B cell (primary cell): ENCODE measurements around the gene ALDH1B1. TPM values are rescaled to one million over a fixed set of nuclear protein-coding genes. Genes with fewer than 3 reads are reported as not detected.

ENCODE experiments used
- ATAC-seq: fragments of 200-7000 bp; cut with Tn5 transposase; one replicate; pipeline ENCODE4 v1.10.0; 2021; ENCODE audit warnings: low read depth, mild to moderate bottlenecking, moderate number of reproducible peaks, moderate library complexity
- CTCF ChIA-PET: fragments of 350-600 bp; sonication (Branson Sonifier 250); formaldehyde crosslinking; loops from one replicate; lab custom pipeline; 2021; ENCODE audit warnings: antibody characterized with exemption, inconsistent platforms; lab: Charles Lee
- POLR2A ChIA-PET: fragments of 350-600 bp; sonication (Branson Sonifier 250); formaldehyde crosslinking; loops from one replicate; lab custom pipeline; 2021; ENCODE audit warnings: antibody characterized with exemption; lab: Charles Lee
- DNase-seq: peaks from one replicate; pipeline ENCODE4 v3.0.0; 2013
- H2AFZ ChIP-seq: 2 replicates; pipeline ENCODE4 v1.6.1; 2012; ENCODE audit warnings: mild to moderate bottlenecking, low read depth, low read length; ENCODE audit not compliant: insufficient read depth, poor library complexity, severe bottlenecking
- H3K27ac ChIP-seq, 2 donors: 1 replicate in 1 of 2; 2 replicates in 1 of 2; pipeline ENCODE4 v1.5.1; 2012 to 2013; ENCODE audit warnings: low read length in 2 of 2, mild to moderate bottlenecking in 2 of 2, moderate library complexity in 1 of 2
- H3K27me3 ChIP-seq, 4 experiments: fragments of 200-600 bp in 1 of 4; sonication (generic) in 1 of 4; replicated peaks in 1 of 4; 1 replicate in 2 of 4; 2 replicates in 2 of 4; pipeline versions ENCODE4 v1.6.1 to v1.7.0; 2013 to 2016; ENCODE audit warnings: low read length in 3 of 4, mild to moderate bottlenecking in 2 of 4, mixed read lengths in 1 of 4, moderate library complexity in 1 of 4; ENCODE audit not compliant: insufficient read depth in 4 of 4, control insufficient read depth in 3 of 4; ENCODE audit errors: control extremely low read depth in 1 of 4
- H3K36me3 ChIP-seq, 2 experiments: replicated peaks in 1 of 2; 1 replicate in 1 of 2; 2 replicates in 1 of 2; pipeline versions ENCODE4 v1.6.1 to v1.7.1; 2013; ENCODE audit warnings: low read length in 1 of 2; ENCODE audit not compliant: insufficient read depth in 2 of 2, control insufficient read depth in 1 of 2; ENCODE audit errors: control extremely low read depth in 1 of 2, extremely low read depth in 1 of 2
- H3K4me1 ChIP-seq, 2 donors: fragments of 200-600 bp in 1 of 2; sonication (generic) in 1 of 2; 1 replicate in 1 of 2; 2 replicates in 1 of 2; pipeline versions ENCODE4 v1.5.1 to v1.6.1; 2013 to 2017; ENCODE audit warnings: low read length in 2 of 2; ENCODE audit not compliant: control insufficient read depth in 2 of 2, insufficient read depth in 2 of 2
- H3K4me2 ChIP-seq: replicated peaks from 2 replicates; pipeline ENCODE3; 2012; ENCODE audit warnings: mild to moderate bottlenecking, low read depth, low read length; ENCODE audit not compliant: poor library complexity, severe bottlenecking
- H3K4me3 ChIP-seq, 5 experiments: fragments of 200-600 bp in 1 of 5; sonication (generic) in 1 of 5; 1 replicate in 3 of 5; 2 replicates in 2 of 5; pipeline versions ENCODE4 v1.5.1 to v1.7.0; 2011 to 2016; ENCODE audit warnings: low read length in 4 of 5, mild to moderate bottlenecking in 4 of 5, low read depth in 2 of 5, control low read depth in 1 of 5, moderate library complexity in 1 of 5; ENCODE audit not compliant: insufficient read depth in 1 of 5; ENCODE audit errors: control extremely low read depth in 1 of 5, extremely low read depth in 1 of 5
- H3K79me2 ChIP-seq: fragments of 200-600 bp; sonication (generic); one replicate; pipeline ENCODE4 v1.6.0; 2016; ENCODE audit warnings: low read length; ENCODE audit not compliant: control insufficient read depth, insufficient read depth
- H3K9ac ChIP-seq: fragments of 200-600 bp; sonication (generic); 2 replicates; pipeline ENCODE4 v1.6.1; 2017; ENCODE audit warnings: mild to moderate bottlenecking, low read length, moderate library complexity
- H3K9me3 ChIP-seq, 3 donors: one replicate each; pipeline versions ENCODE4 v1.6.1 to v1.7.1; 2013; ENCODE audit warnings: low read length in 2 of 3; ENCODE audit not compliant: control insufficient read depth in 2 of 3, insufficient read depth in 1 of 3; ENCODE audit errors: control extremely low read depth in 1 of 3
- H4K20me1 ChIP-seq: 2 replicates; pipeline ENCODE4 v1.6.0; 2012; ENCODE audit warnings: mild to moderate bottlenecking, low read length; ENCODE audit not compliant: insufficient read depth, control insufficient read depth, poor library complexity, severe bottlenecking
- H3K27ac Mint-ChIP-seq: one replicate; pipeline ENCODE4 v1.8.0; 2021; ENCODE audit warnings: mixed read lengths
- H3K27me3 Mint-ChIP-seq: one replicate; pipeline ENCODE4 v1.8.0; 2021; ENCODE audit warnings: mixed read lengths
- H3K4me1 Mint-ChIP-seq: one replicate; pipeline ENCODE4 v1.8.0; 2021; ENCODE audit warnings: mixed read lengths
- H3K4me3 Mint-ChIP-seq: one replicate; pipeline ENCODE4 v1.8.0; 2021; ENCODE audit warnings: mixed read lengths
- H3K9me3 Mint-ChIP-seq: one replicate; pipeline ENCODE4 v1.8.0; 2022; ENCODE audit warnings: mixed read lengths; ENCODE audit not compliant: insufficient read depth
- EZH2 ChIP-seq: IDR thresholded peaks from 2 replicates; pipeline ENCODE4 v1.6.1; 2012; ENCODE audit warnings: borderline replicate concordance, low read depth, mild to moderate bottlenecking, moderate library complexity, low read length; ENCODE audit not compliant: insufficient read depth, poor library complexity, severe bottlenecking
- WGBS: methylation state at CpG from one replicate; pipeline ENCODE4 v1.1.5; 2013; ENCODE audit warnings: missing lambda C conversion rate; ENCODE audit not compliant: insufficient coverage; 5-methylcytosine and 5-hydroxymethylcytosine counted together
- intact Hi-C: fragments of 100-400 bp; cut with micrococcal nuclease; formaldehyde crosslinking; loops from one replicate; pipeline ENCODE4 v1.10.0; 2022
- polyA plus RNA-seq: library from polyadenylated mRNA; depleted of rRNA; stranded (reverse); fragments of >200 nt; gene quantifications from 2 replicates; pipeline ENCODE4 v1.2.3, GENCODE V29; 2012
- total RNA-seq, 2 donors: library from RNA; stranded (reverse); fragments of 120-200 nt in 1 of 2; gene quantifications; 1 replicate in 1 of 2; 2 replicates in 1 of 2; pipeline versions ENCODE4 v1.2.3 to v1.2.4, GENCODE V29; 2013 to 2022
- TF ChIP-seq, protein P1 (sequence below): fragments of 200-600 bp; IDR thresholded peaks from one replicate; pipeline ENCODE4 v1.8.0; 2022; ENCODE audit warnings: antibody characterized with exemption, mild to moderate bottlenecking

Gene ALDH1B1
- total and polyA plus RNA-seq, 2 donors (not counting 1 experiment from before 2014, with no cell fraction given): 0.81 to 4.8 TPM

DNA sequence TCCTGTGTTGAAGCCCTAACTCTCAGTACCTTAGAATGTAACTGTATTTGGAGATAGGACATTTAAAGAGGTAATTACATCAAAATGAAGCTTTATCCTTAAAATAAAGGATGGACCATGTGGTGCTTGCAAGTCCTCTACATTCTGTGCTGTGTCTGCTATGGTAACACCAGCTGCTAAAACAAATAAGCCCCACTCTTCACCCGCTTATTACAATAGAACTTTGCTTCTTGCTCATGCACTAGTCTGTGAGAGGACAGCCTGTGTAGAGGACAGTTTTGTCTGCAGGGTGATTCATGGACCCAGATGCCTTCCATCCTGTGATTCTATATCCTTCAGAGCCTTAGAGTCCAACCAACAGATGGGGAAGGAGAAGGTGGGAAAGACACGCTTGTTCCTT, 44.2 kb downstream of the ALDH1B1 start:
- TF ChIP-seq, protein P1, sequence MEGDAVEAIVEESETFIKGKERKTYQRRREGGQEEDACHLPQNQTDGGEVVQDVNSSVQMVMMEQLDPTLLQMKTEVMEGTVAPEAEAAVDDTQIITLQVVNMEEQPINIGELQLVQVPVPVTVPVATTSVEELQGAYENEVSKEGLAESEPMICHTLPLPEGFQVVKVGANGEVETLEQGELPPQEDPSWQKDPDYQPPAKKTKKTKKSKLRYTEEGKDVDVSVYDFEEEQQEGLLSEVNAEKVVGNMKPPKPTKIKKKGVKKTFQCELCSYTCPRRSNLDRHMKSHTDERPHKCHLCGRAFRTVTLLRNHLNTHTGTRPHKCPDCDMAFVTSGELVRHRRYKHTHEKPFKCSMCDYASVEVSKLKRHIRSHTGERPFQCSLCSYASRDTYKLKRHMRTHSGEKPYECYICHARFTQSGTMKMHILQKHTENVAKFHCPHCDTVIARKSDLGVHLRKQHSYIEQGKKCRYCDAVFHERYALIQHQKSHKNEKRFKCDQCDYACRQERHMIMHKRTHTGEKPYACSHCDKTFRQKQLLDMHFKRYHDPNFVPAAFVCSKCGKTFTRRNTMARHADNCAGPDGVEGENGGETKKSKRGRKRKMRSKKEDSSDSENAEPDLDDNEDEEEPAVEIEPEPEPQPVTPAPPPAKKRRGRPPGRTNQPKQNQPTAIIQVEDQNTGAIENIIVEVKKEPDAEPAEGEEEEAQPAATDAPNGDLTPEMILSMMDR: no peak
- no peak for TF ChIP-seq EZH2
- DNase-seq: no peak
- Mint-ChIP-seq H3K4me1 (no peaks in the 10 kb centered on the region), H3K4me3 (no peak overlapping the region), H3K9me3 (no peaks in the 10 kb centered on the region), H3K27ac (no peak overlapping the region), H3K27me3 (peaks cover 30% of the 10 kb centered on the region)
- Histone ChIP-seq H3K9me3 (no peaks in the 10 kb centered on the region), H3K4me2 (no peak overlapping the region), H3K4me3 (no peak overlapping the region), H2AFZ (no peak overlapping the region), H3K27ac (no peak overlapping the region), H3K36me3 (no peaks in the 10 kb centered on the region), H3K4me1 (peaks cover 0 to 6% of the 10 kb centered on the region in 2 donors), H3K9ac (no peak overlapping the region), H3K79me2 (no peaks in the 10 kb centered on the region), H4K20me1 (no peaks in the 10 kb centered on the region), H3K27me3 (peaks cover 0 to 17% (median 0%) of the 10 kb centered on the region in 4 experiments)
- POLR2A ChIA-PET: no interaction called here
- no peak for ATAC-seq
- intact Hi-C loops: no loop called here
- CTCF ChIA-PET: interaction anchor here (1.0 kb wide), 1 partner anchor 523 kb away, joined by 3 read pairs; no protein-coding TSS in a partner anchor
- 100% methylated on average over 1 of the region's 2 CpGs for WGBS

- ATAC-seq (no peak), DNase-seq (no peak)
- H3K27ac Mint-ChIP-seq: no peak overlapping the region
- no peaks in the 10 kb centered on the region for H4K20me1 ChIP-seq
- no peak overlapping the region for H2AFZ ChIP-seq
- no peak overlapping the region for H3K27ac ChIP-seq
- H3K27me3 Mint-ChIP-seq: peaks cover 28% of the 10 kb centered on the region
- H3K9ac ChIP-seq: no peak overlapping the region
- CTCF ChIA-PET: interaction anchor here (1.0 kb wide), 1 partner anchor 524 kb away, joined by 3 read pairs; no protein-coding TSS in a partner anchor
- H3K4me3 Mint-ChIP-seq: no peak overlapping the region
- no peaks in the 10 kb centered on the region for H3K9me3 Mint-ChIP-seq
- H3K4me2 ChIP-seq: no peak overlapping the region
- H3K4me1 Mint-ChIP-seq: no peaks in the 10 kb centered on the region
- H3K4me3 ChIP-seq: no peak overlapping the region
- POLR2A ChIA-PET: no interaction called here
- no peaks in the 10 kb centered on the region for H3K36me3 ChIP-seq
- no peaks in the 10 kb centered on the region for H3K9me3 ChIP-seq
- H3K4me1 ChIP-seq: peaks cover 0 to 6% of the 10 kb centered on the region in 2 donors
- intact Hi-C loops: no loop called here
- no peaks in the 10 kb centered on the region for H3K79me2 ChIP-seq
- TF ChIP-seq, protein P1: no peak
- WGBS: 74% methylated on average over 11 of the region's 11 CpGs
- H3K27me3 ChIP-seq: peaks cover 0 to 14% (median 0%) of the 10 kb centered on the region in 4 experiments
Measured at GRCh38 chr9:38437193-38437823, 44.8 kb downstream of the ALDH1B1 start.
